Natural killer cell treated with Interleukin-12 subunit alpha and Interleukin-12 subunit beta and Interleukin-15 and Interleukin-18, amount 100 ng/mL, for 72 hours (primary cell): ENCODE results near the gene RNU5B-1. TPM values are rescaled to one million over a fixed set of nuclear protein-coding genes. Genes with fewer than 3 reads are reported as not detected.
"Not testable (repeated sequence)": the region's sequence is repeated elsewhere in the genome, so short reads cannot be mapped to it uniquely, and the experiment has no call there.

Experiments used
- ATAC-seq, 2 donors: fragments of 150-1000 bp; cut with Tn5 transposase in 1 of 2; sonication (Bioruptor Pico), chemical (Tn5 transposase) in 1 of 2; 2 replicates each; pipeline ENCODE4 v1.10.0; 2021
- DNase-seq: peaks from one replicate; pipeline ENCODE4 v3.0.0; 2022; ENCODE audit warnings: low spot score
- H3K27ac Mint-ChIP-seq, 2 donors: 1 replicate in 1 of 2; 2 replicates in 1 of 2; pipeline ENCODE4 v1.8.0; 2022; ENCODE audit warnings: mixed read lengths in 2 of 2, mild to moderate bottlenecking in 1 of 2, moderate library complexity in 1 of 2
- H3K27me3 Mint-ChIP-seq, 2 donors: 1 replicate in 1 of 2; 2 replicates in 1 of 2; pipeline ENCODE4 v1.8.0; 2022; ENCODE audit warnings: mixed read lengths in 2 of 2
- H3K36me3 Mint-ChIP-seq: one replicate; pipeline ENCODE4 v1.8.0; 2022; ENCODE audit warnings: mixed read lengths
- H3K4me1 Mint-ChIP-seq, 2 donors: 1 replicate in 1 of 2; 2 replicates in 1 of 2; pipeline ENCODE4 v1.8.0; 2022; ENCODE audit warnings: low read depth in 2 of 2, mixed read lengths in 2 of 2, mild to moderate bottlenecking in 1 of 2
- H3K4me3 Mint-ChIP-seq: one replicate; pipeline ENCODE4 v1.8.0; 2022; ENCODE audit warnings: mixed read lengths
- H3K9me3 Mint-ChIP-seq: 2 replicates; pipeline ENCODE4 v1.8.0; 2022; ENCODE audit warnings: mixed read lengths
- total RNA-seq, 2 donors: library from RNA; stranded (reverse); gene quantifications; one replicate each; pipeline ENCODE4 v1.2.3, GENCODE V29; 2022

RNU5B-1 gene
- not detected for total RNA-seq

DNA sequence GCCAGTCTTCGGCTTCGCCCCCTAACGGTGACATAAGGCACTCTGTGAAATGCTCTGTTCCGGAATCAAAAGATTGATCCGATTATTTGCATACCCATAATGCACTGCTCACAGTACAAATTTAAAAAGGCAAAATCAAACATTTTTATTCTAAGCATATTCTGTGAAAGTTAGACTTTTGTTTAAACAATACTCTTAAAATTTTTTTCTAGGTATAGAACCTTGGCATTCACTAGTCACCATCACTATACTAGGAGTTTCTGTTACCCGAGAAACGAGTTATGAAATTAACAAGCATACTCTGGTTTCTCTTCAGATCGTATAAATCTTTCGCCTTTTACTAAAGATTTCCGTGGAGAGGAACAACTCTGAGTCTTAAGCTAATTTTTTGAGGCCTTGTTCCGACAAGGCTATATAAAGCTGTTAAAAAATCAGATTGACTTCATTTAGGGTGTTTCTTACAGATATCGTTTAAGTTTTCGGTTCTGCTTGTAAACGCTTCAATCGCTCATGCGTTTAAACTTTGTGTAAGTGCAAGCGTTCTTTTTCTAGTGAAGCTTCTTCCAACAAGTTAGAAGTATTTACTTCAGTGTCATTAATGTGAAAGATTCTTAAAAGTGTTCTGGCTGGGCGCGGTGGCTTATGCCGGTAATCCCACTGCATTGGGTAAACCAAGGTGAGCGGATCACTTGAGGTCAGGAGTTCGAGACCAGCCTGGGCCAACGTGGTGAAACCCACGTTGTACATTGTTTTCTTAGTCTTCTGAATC lies at the start of gene RNU5B-1:
Gene RNU5B-1 (plus strand): TSS at position 297 of the 769 bp plus-strand sequence.
- no peaks in the 10 kb centered on the region for H3K9me3 Mint-ChIP-seq
- peak within 1 kb of the TSS; percentile 97 to 99 for H3K27ac Mint-ChIP-seq
- H3K4me1 Mint-ChIP-seq, result peaks cover 28 to 30% of the 10 kb centered on the region in 2 donors
- no peaks in the 10 kb centered on the region for H3K27me3 Mint-ChIP-seq
- peak within 1 kb of the TSS; percentile 98 for H3K4me3 Mint-ChIP-seq
- DNase-seq (peak; percentile 90), ATAC-seq (peak; percentile 84)
- no peaks in the 10 kb centered on the region for H3K36me3 Mint-ChIP-seq

DNA sequence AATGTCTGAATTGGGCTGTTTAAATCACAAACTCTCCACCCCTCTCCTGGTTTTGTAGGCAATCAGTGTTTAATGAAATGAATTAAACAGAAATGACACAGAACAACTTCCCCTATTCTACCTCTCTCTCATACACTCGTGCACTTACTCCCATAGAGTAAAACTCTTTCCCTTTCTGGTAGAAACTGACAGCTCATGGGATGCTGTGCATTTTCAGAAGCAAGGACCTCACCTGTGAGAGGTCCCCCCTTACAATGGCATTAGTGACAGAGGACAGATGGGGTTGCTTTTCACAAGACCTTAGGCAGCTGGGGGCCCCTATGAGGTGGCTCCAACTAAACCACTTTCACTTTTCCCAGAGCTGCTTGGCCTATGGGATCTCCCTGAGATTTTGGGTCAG lies 49.7 kb upstream of the RNU5B-1 start:
- ATAC-seq, result no peak
- H3K36me3 Mint-ChIP-seq, result peaks cover 7% of the 10 kb centered on the region
- no peak for DNase-seq
- no peak overlapping the region for H3K27ac Mint-ChIP-seq
- no peaks in the 10 kb centered on the region for H3K27me3 Mint-ChIP-seq
- no peak overlapping the region for H3K4me3 Mint-ChIP-seq
- H3K9me3 Mint-ChIP-seq, result no peaks in the 10 kb centered on the region
- no peaks in the 10 kb centered on the region for H3K4me1 Mint-ChIP-seq

- no peak for DNase-seq
- H3K36me3 Mint-ChIP-seq, result peaks cover 11% of the 10 kb centered on the region
- no peak overlapping the region for H3K27ac Mint-ChIP-seq
- no peaks in the 10 kb centered on the region for H3K4me1 Mint-ChIP-seq
- H3K9me3 Mint-ChIP-seq, result no peaks in the 10 kb centered on the region
- no peak for ATAC-seq
- H3K4me3 Mint-ChIP-seq, result no peak overlapping the region
- H3K27me3 Mint-ChIP-seq, result no peaks in the 10 kb centered on the region
Observed at GRCh38 chr15:65255486-65256140, 48.9 kb upstream of the RNU5B-1 start.

- Mint-ChIP-seq H3K27me3 (no peaks in the 10 kb centered on the region), H3K27ac (no peak overlapping the region), H3K9me3 (no peaks in the 10 kb centered on the region), H3K4me1 (no peaks in the 10 kb centered on the region), H3K36me3 (peaks cover 13% of the 10 kb centered on the region), H3K4me3 (no peak overlapping the region)
- ATAC-seq (no peak), DNase-seq (no peak)
Observed at GRCh38 chr15:65258375-65259262, 45.9 kb upstream of the RNU5B-1 start.

- H3K27me3 Mint-ChIP-seq, result no peaks in the 10 kb centered on the region
- peaks cover 13% of the 10 kb centered on the region for H3K36me3 Mint-ChIP-seq
- H3K4me3 Mint-ChIP-seq, result no peak overlapping the region
- H3K9me3 Mint-ChIP-seq, result no peaks in the 10 kb centered on the region
- DNase-seq (no peak), ATAC-seq (no peak)
- H3K4me1 Mint-ChIP-seq, result no peaks in the 10 kb centered on the region
- no peak overlapping the region for H3K27ac Mint-ChIP-seq
Observed at GRCh38 chr15:65259367-65259797, 45.1 kb upstream of the RNU5B-1 start.

GRCh38 chr15:65260968-65261367 lies 43.5 kb upstream of the RNU5B-1 start:
- Mint-ChIP-seq H3K27me3 (no peaks in the 10 kb centered on the region), H3K27ac (no peak overlapping the region), H3K4me3 (no peak overlapping the region), H3K36me3 (peaks cover 13% of the 10 kb centered on the region), H3K4me1 (no peaks in the 10 kb centered on the region), H3K9me3 (no peaks in the 10 kb centered on the region)
- ATAC-seq, result no peak
- DNase-seq, result no peak

DNA sequence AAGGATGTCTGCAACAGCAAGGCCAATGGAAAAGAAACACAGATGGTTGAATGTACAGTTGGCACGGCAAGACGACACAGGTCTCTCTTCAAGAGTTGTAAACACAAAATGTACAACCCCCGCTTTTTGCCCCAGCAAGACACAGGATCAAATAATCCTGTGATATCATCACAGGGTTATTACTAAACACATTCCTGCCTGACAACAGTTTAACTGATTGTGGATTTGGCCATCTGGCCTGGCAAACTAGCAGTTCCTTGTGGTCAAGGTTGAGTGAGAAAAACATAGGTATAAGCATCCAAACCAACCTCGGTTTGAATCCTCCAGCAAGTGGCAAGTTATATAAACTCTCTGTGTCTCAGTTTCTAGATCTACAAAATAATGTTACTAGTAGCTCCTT lies 41.2 kb upstream of the RNU5B-1 start:
- no peaks in the 10 kb centered on the region for H3K9me3 Mint-ChIP-seq
- ATAC-seq (no peak), DNase-seq (no peak)
- H3K4me1 Mint-ChIP-seq, result peaks cover 0 to 5% of the 10 kb centered on the region in 2 donors
- no peaks in the 10 kb centered on the region for H3K27me3 Mint-ChIP-seq
- H3K36me3 Mint-ChIP-seq, result peaks cover 13% of the 10 kb centered on the region
- H3K4me3 Mint-ChIP-seq, result no peak overlapping the region
- no peak overlapping the region for H3K27ac Mint-ChIP-seq

DNA sequence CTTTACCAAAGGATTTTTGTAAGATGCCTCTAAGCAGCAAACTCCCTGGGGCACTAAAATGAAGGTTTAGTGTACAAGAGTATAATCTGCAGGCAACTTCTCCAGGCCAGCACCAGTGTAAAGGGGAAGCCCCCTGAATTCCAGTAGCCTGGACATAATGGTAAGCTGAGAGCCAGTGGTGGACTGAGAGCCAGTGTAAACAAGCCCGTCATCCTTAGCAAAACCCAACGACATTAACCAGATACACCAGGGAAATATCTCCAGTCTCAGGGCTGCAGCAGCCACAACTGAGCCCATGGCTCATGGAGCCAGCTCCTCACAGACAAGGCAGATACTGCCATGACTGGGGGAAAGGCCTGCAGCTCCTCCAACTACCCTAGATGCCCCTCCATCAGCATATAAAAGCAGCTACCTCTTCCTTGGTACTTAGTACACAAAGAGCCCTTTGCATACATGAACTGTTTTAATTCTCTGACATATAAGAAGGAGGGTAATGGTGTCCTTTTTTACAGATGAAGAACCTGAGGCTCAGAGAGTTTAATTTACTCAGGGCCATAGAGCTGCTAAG lies 39.5 kb upstream of the RNU5B-1 start:
- Mint-ChIP-seq H3K4me1 (peaks cover 0 to 7% of the 10 kb centered on the region in 2 donors), H3K36me3 (peaks cover 4% of the 10 kb centered on the region), H3K4me3 (no peak overlapping the region), H3K27ac (no peak overlapping the region), H3K27me3 (no peaks in the 10 kb centered on the region), H3K9me3 (no peaks in the 10 kb centered on the region)
- no peak for ATAC-seq
- no peak for DNase-seq

DNA sequence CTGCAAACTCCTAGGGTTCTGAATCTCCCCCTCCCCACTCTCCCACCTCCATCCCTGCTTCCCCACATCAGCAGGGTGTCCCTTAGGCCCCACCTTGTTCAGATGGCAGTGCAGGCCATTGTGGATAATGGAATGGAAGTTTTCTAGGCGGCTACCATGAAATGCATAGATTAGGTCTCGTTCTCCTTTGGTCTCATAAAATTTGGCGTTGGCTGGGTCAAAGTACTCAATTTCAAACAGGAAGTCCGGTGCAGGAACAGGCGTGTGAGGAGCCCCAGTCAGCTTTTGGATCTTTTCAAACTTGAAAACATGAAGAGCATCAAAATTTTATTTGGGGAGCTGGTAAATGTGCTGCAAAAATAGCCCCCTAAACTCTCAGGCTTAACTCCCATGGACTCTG lies 38.0 kb upstream of the RNU5B-1 start:
- DNase-seq (no peak), ATAC-seq (no peak)
- H3K27me3 Mint-ChIP-seq, result no peaks in the 10 kb centered on the region
- no peaks in the 10 kb centered on the region for H3K36me3 Mint-ChIP-seq
- no peaks in the 10 kb centered on the region for H3K9me3 Mint-ChIP-seq
- no peak overlapping the region for H3K27ac Mint-ChIP-seq
- H3K4me3 Mint-ChIP-seq, result no peak overlapping the region
- H3K4me1 Mint-ChIP-seq, result peaks cover 0 to 7% of the 10 kb centered on the region in 2 donors

DNA sequence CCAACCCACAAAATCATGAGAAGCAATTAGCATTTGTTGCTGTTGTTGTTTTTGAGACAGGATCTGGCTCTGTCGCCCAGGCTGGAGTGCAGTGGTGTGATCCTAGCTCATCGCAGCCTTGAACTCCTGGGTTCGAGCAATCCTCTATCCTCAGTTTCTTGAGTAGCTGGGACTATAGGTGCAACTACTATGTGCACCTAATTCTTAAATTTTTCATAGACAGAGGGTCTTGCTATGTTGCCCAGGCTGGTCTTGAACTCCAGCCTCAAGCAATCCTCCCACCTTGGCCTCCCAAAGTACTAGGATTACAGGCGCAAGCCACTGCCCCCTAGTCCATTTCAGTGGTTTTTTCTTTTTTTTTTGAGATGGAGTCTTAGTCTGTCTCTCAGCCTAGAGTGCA lies 36.1 kb upstream of the RNU5B-1 start:
- Mint-ChIP-seq H3K27me3 (no peaks in the 10 kb centered on the region), H3K36me3 (no peaks in the 10 kb centered on the region), H3K4me3 (no peak overlapping the region), H3K4me1 (peaks cover 0 to 14% of the 10 kb centered on the region in 2 donors), H3K9me3 (no peaks in the 10 kb centered on the region), H3K27ac (no peak overlapping the region)
- ATAC-seq (no peak), DNase-seq (no peak)

GRCh38 chr15:65270811-65271545 lies 33.5 kb upstream of the RNU5B-1 start:
- not testable (repeated sequence) for H3K36me3 Mint-ChIP-seq, H3K27me3 Mint-ChIP-seq, H3K4me3 Mint-ChIP-seq, H3K9me3 Mint-ChIP-seq, H3K27ac Mint-ChIP-seq, DNase-seq, ATAC-seq
- H3K4me1 Mint-ChIP-seq, result peaks cover 11 to 25% of the 10 kb centered on the region in 2 donors

- no peaks in the 10 kb centered on the region for H3K27me3 Mint-ChIP-seq
- DNase-seq (no peak), ATAC-seq (no peak)
- no peaks in the 10 kb centered on the region for H3K9me3 Mint-ChIP-seq
- no peak overlapping the region for H3K4me3 Mint-ChIP-seq
- H3K36me3 Mint-ChIP-seq, result no peaks in the 10 kb centered on the region
- peak overlapping the region in 1 of 2 donors; percentile 5 for H3K27ac Mint-ChIP-seq
- H3K4me1 Mint-ChIP-seq, result peaks cover 31 to 35% of the 10 kb centered on the region in 2 donors
Observed at GRCh38 chr15:65275104-65275727, 29.3 kb upstream of the RNU5B-1 start.

GRCh38 chr15:65275728-65276126 lies 28.8 kb upstream of the RNU5B-1 start:
- no peaks in the 10 kb centered on the region for H3K36me3 Mint-ChIP-seq
- peak overlapping the region in 1 of 2 donors; percentile 38 for H3K27ac Mint-ChIP-seq
- no peak for DNase-seq
- ATAC-seq, result no peak
- H3K4me3 Mint-ChIP-seq, result no peak overlapping the region
- peaks cover 31 to 35% of the 10 kb centered on the region in 2 donors for H3K4me1 Mint-ChIP-seq
- no peaks in the 10 kb centered on the region for H3K9me3 Mint-ChIP-seq
- no peaks in the 10 kb centered on the region for H3K27me3 Mint-ChIP-seq
